ENCODE data around the gene OR56A5. TPM values are rescaled to one million over a fixed set of nuclear protein-coding genes. Genes with fewer than 3 reads are reported as not detected.
A peak's percentile ranks its signal among the peaks of the same experiment; 100 is the strongest.

Gene OR56A5
- total RNA-seq, 1 donor from 2014 or later = 0.31 TPM

DNA sequence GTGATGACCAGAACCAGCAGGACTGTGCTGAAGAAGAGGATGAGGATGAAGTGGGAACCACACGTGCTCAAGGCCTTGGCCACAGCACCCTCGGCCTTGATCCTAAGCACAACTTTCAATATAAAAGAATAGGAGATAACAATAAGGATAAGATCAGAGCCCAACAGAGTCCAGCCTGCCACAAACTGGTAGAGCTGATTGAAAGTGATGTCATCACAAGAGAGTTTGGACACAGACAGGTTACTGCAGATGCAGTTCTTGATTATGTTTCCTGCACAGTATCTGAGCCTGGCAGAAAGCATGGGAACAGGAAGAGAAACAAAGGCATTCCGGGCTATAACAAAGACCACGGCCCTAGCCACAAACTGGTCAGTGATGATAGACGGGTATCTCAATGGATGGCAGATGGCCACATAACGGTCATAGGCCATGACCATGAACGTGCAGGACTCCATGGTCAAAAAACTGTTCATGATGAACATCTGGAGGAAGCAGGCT lies 34.0 kb upstream of the OR56A5 start:
- no peak overlapping the region for H3K27ac Mint-ChIP-seq
- no peak for TF ChIP-seq CTCF (IDR thresholded peaks at IDR 0.05; ENCODE audit: unreplicated experiment)
- no peak overlapping the region for H3K4me3 Mint-ChIP-seq
- H3K4me1 Mint-ChIP-seq = no peaks in the 10 kb centered on the region
- no peaks in the 10 kb centered on the region for H3K36me3 Mint-ChIP-seq
- DNase-seq (ENCODE audit: low spot score in 2 of 2, unreplicated experiment in 2 of 2) = no peak
- peaks cover 39% of the 10 kb centered on the region for H3K27me3 Mint-ChIP-seq (ENCODE audit: low read depth)
- peaks cover 4% of the 10 kb centered on the region for H3K9me3 Mint-ChIP-seq

GRCh38 chr11:5994791-5995190 lies 26.5 kb upstream of the OR56A5 start:
- no peaks in the 10 kb centered on the region for H3K4me1 Mint-ChIP-seq
- peaks cover 47% of the 10 kb centered on the region for H3K27me3 Mint-ChIP-seq (ENCODE audit: low read depth)
- no peak overlapping the region for H3K4me3 Mint-ChIP-seq
- DNase-seq (ENCODE audit: low spot score in 2 of 2, unreplicated experiment in 2 of 2) = no peak
- H3K27ac Mint-ChIP-seq = no peak overlapping the region
- TF ChIP-seq CTCF (IDR thresholded peaks at IDR 0.05; ENCODE audit: unreplicated experiment) = no peak
- H3K9me3 Mint-ChIP-seq = peaks cover 3% of the 10 kb centered on the region
- H3K36me3 Mint-ChIP-seq = no peaks in the 10 kb centered on the region

DNA sequence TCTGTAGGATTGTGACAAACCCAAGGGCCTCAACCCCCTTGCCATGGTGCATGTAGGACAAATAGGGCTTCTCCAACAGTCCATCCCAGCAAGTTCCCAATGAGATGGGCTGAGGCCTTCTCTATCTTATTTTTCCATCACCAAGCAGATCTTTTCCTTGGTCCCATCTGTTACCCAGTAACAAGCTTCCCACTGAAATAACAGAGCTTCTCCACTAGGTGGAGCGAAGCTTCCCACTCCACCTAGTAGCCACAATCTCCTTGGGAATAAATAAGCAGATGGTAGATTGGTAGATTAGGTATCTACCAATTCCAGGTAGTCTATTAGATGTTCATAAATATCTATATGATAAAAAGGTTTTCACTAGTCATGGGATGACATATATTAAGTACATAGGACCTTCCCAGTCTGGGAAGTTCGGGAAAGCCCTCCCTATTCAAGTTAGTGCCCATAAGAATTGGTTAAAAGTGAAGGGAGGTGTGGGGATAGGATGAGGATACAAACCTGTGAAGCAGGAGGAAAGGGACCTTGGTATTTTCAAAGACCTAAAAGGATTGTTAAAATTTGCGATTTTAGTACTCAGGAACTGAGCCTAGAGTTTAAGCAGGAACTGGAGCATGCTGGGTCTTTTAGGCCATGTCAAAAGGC lies 24.4 kb upstream of the OR56A5 start:
- TF ChIP-seq CTCF (IDR thresholded peaks at IDR 0.05; ENCODE audit: unreplicated experiment) = peak; percentile 67
- peaks cover 44% of the 10 kb centered on the region for H3K27me3 Mint-ChIP-seq (ENCODE audit: low read depth)
- no peak overlapping the region for H3K4me3 Mint-ChIP-seq
- no peak for DNase-seq (ENCODE audit: low spot score in 2 of 2, unreplicated experiment in 2 of 2)
- no peaks in the 10 kb centered on the region for H3K4me1 Mint-ChIP-seq
- H3K27ac Mint-ChIP-seq = no peak overlapping the region
- no peaks in the 10 kb centered on the region for H3K9me3 Mint-ChIP-seq
- no peaks in the 10 kb centered on the region for H3K36me3 Mint-ChIP-seq

GRCh38 chr11:5992150-5992549 lies 23.9 kb upstream of the OR56A5 start:
- Mint-ChIP-seq H3K4me3 (no peak overlapping the region), H3K36me3 (no peaks in the 10 kb centered on the region), H3K27me3 (ENCODE audit: low read depth) (peaks cover 44% of the 10 kb centered on the region), H3K9me3 (no peaks in the 10 kb centered on the region), H3K4me1 (no peaks in the 10 kb centered on the region), H3K27ac (no peak overlapping the region)
- DNase-seq (ENCODE audit: low spot score in 2 of 2, unreplicated experiment in 2 of 2) = no peak
- no peak for TF ChIP-seq CTCF (IDR thresholded peaks at IDR 0.05; ENCODE audit: unreplicated experiment)

GRCh38 chr11:5989203-5989602 lies 20.9 kb upstream of the OR56A5 start:
- H3K4me3 Mint-ChIP-seq = no peak overlapping the region
- H3K27ac Mint-ChIP-seq = no peak overlapping the region
- H3K27me3 Mint-ChIP-seq (ENCODE audit: low read depth) = peaks cover 36% of the 10 kb centered on the region
- no peaks in the 10 kb centered on the region for H3K9me3 Mint-ChIP-seq
- no peak for TF ChIP-seq CTCF (IDR thresholded peaks at IDR 0.05; ENCODE audit: unreplicated experiment)
- H3K4me1 Mint-ChIP-seq = no peaks in the 10 kb centered on the region
- no peak for DNase-seq (ENCODE audit: low spot score in 2 of 2, unreplicated experiment in 2 of 2)
- H3K36me3 Mint-ChIP-seq = no peaks in the 10 kb centered on the region

All from mesothelial cell of epicardium (in vitro differentiated cells).